ENCODE measurements around the gene ADAM19.

The ADAM19 gene

DNA sequence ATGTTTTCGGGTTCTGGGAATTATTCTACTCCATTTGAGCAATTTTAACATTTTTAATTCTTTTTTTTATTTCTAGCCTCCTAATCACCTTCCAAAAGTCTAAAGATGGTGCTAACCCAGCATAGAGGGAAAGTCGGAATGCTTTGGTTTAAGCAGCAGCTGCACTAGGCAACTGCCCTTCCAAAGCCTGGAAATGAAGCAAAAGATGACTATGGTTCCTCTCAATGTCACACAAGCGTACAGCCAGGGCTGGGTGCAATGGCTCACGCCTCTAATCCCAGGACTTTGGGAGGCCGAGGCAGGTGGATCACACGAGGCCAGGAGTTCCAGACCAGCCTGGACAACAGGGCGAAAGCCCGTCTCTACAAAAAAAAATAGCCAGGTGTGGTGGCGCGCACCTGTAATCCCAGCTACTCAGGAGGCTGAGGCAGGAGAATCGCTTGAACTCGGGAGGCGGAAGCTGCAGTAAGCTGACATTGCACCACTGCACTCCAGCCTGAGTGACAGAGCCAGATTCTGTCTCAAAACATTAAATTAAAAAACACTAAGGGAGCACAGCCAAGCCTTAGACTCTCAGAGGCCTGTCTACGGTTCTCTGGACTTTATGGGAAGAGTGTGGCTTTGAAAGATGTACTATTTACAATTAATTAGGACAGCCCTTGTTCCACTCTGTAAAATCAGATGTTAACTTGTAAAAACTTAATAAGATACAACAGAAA lies 33.1 kb downstream of the ADAM19 start:
- Histone ChIP-seq H3K9me3 (no peaks in the 10 kb centered on the region), H3K27me3 (no peaks in the 10 kb centered on the region), H3K36me3 (peaks cover 4% of the 10 kb centered on the region), H3K4me1 (ENCODE audit: control insufficient read depth in 1 of 2, insufficient read depth in 1 of 2, low read depth in 1 of 2, low read length in 1 of 2) (peaks cover 79 to 81% of the 10 kb centered on the region in 2 experiments), H3K27ac (peak overlapping the region; percentile 83), H3K4me3 (ENCODE audit: low read depth in 1 of 2, low read length in 1 of 2) (peak overlapping the region in 1 of 2 experiments; percentile 10)
- TF ChIP-seq, protein P1, sequence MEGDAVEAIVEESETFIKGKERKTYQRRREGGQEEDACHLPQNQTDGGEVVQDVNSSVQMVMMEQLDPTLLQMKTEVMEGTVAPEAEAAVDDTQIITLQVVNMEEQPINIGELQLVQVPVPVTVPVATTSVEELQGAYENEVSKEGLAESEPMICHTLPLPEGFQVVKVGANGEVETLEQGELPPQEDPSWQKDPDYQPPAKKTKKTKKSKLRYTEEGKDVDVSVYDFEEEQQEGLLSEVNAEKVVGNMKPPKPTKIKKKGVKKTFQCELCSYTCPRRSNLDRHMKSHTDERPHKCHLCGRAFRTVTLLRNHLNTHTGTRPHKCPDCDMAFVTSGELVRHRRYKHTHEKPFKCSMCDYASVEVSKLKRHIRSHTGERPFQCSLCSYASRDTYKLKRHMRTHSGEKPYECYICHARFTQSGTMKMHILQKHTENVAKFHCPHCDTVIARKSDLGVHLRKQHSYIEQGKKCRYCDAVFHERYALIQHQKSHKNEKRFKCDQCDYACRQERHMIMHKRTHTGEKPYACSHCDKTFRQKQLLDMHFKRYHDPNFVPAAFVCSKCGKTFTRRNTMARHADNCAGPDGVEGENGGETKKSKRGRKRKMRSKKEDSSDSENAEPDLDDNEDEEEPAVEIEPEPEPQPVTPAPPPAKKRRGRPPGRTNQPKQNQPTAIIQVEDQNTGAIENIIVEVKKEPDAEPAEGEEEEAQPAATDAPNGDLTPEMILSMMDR (IDR thresholded peaks at IDR 0.05): no peak

DNA sequence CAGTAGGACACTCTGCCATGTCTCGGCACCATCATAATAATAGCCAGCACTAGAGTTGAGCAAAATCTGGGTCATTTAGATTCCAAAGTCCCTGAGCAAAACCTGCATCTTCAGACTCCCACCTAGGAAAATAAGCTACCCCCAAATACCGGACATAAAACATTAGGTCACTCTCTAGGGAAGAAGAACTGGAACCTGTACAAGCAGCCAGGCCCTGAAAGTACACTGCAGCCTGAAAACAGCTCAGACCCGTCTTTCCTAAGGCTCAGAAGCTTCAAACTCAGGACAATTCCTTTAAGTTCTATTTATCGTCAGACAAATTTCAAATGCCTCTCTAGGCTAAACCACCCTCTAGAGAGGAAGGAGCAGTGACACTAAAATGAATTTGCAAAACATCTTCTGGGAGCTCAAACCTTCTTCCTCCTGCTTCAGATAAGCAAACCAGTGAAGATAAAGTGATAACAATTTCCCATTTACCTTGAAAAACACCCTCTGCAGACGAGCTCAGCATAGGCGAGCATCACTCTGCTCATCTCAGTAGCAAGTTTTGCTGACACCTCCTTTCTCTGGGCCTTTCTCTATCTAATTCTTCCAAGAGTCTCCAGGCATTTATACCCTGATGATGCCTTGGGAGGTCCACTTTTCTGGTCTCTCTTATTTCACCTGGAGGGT lies 34.0 kb downstream of the ADAM19 start:
- Histone ChIP-seq H3K4me3 (ENCODE audit: low read depth in 1 of 2, low read length in 1 of 2) (peak overlapping the region; percentile 10 to 15), H3K4me1 (ENCODE audit: control insufficient read depth in 1 of 2, insufficient read depth in 1 of 2, low read depth in 1 of 2, low read length in 1 of 2) (peaks cover 70 to 72% of the 10 kb centered on the region in 2 experiments), H3K27ac (peak overlapping the region; percentile 83)

DNA sequence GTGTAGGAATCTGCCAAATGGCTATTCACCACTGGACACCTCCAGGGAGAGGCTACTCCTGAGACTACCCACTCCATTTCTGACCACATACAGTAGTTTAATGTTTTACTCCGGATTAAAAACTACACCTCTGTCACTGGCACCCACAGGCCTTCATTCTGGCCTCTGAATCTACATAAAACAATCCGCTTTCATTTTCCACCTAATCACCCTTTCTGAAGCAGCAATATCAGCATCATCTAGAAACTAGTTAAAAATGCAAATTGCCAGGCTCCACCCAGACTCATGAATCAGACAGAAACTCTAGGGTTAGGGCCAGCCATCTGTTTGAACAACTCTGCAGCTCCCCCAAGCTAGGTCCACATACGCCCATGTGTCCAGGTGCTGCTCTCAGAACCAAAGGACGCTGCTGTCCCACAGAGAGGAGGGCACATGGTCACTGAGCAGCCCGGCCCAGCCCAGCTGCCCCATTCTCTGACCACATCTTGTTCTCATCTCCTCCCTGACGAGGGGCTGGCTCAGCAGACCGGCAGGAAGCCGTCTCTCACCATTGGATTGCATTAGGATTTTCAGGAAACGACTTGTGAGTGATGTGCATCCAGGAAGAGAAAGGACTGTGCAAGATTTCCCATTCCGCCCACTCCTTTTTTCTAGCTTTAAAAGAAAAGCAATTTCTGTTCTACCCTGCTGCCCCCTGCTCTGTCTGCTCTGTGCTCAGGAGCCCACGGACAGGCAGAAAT lies 34.7 kb downstream of the ADAM19 start:
- peaks cover 63 to 65% of the 10 kb centered on the region in 2 experiments for H3K4me1 ChIP-seq (ENCODE audit: control insufficient read depth in 1 of 2, insufficient read depth in 1 of 2, low read depth in 1 of 2, low read length in 1 of 2)
- no peaks in the 10 kb centered on the region for H3K9me3 ChIP-seq
- TF ChIP-seq, protein P1 (IDR thresholded peaks at IDR 0.05): no peak
- peaks cover 19% of the 10 kb centered on the region for H3K36me3 ChIP-seq
- no peaks in the 10 kb centered on the region for H3K27me3 ChIP-seq
- peak overlapping the region; percentile 10 to 15 for H3K4me3 ChIP-seq (ENCODE audit: low read depth in 1 of 2, low read length in 1 of 2)
- peak overlapping the region; percentile 83 for H3K27ac ChIP-seq

More for the DNA sequence above, 34.0 kb downstream of the ADAM19 start:
- no peaks in the 10 kb centered on the region for H3K9me3 ChIP-seq
- TF ChIP-seq, protein P1 (IDR thresholded peaks at IDR 0.05): no peak
- H3K27me3 ChIP-seq: no peaks in the 10 kb centered on the region
- H3K36me3 ChIP-seq: peaks cover 12% of the 10 kb centered on the region

DNA sequence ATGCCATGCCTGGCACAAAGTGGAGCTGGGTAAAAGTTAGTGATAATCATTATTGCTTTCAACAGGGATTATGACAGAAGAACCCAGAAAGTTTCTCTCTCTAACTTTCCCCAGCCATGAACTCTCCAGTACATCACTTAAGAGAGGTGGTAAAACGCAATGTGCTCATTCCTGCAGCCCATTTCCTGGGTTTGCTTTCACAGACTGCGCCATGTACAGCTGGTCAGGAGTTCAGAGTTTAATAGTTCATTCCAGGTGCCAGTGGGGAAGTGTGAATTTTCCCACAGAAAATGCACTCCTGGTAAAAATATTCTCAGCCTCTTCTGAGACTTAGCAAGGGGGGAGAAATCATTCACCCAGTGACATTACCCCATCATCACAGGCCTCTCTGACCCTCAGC lies 35.5 kb downstream of the ADAM19 start:
- Histone ChIP-seq H3K4me3 (ENCODE audit: low read depth in 1 of 2, low read length in 1 of 2) (no peak overlapping the region), H3K9me3 (no peaks in the 10 kb centered on the region), H3K4me1 (ENCODE audit: control insufficient read depth in 1 of 2, insufficient read depth in 1 of 2, low read depth in 1 of 2, low read length in 1 of 2) (peaks cover 56 to 58% of the 10 kb centered on the region in 2 experiments), H3K27me3 (no peaks in the 10 kb centered on the region), H3K36me3 (peaks cover 27% of the 10 kb centered on the region), H3K27ac (peak overlapping the region; percentile 83)
- TF ChIP-seq, protein P1 (IDR thresholded peaks at IDR 0.05): no peak

DNA sequence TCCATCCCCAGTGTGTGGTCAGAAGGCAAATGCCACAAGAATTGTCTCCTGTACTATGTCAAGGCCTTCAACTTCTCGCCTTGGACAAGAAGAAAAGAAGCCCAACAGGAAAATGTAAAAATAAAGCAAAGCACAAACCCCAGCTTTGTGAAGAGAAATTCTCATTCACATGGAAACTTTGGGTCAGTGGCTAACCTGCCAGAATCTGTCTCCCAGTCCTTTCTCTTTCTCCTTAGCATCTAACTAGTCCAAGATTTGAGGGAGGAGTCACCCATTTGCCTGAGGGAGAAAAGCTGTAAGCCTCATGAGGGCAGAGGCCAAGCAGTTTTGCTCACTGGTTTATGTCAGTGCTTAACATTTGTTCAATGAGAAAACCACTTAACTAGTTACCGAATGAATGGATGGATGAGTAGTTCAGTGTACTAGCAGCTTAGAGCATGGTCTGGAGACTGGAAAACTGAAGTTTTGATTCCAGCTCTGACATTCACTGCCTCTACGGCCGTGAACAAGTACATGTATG lies 36.0 kb downstream of the ADAM19 start:
- Histone ChIP-seq H3K27ac (peak overlapping the region; percentile 83), H3K36me3 (peaks cover 29% of the 10 kb centered on the region), H3K4me3 (ENCODE audit: low read depth in 1 of 2, low read length in 1 of 2) (no peak overlapping the region), H3K27me3 (no peaks in the 10 kb centered on the region), H3K4me1 (ENCODE audit: control insufficient read depth in 1 of 2, insufficient read depth in 1 of 2, low read depth in 1 of 2, low read length in 1 of 2) (peaks cover 56 to 58% of the 10 kb centered on the region in 2 experiments), H3K9me3 (no peaks in the 10 kb centered on the region)
- TF ChIP-seq, protein P1 (IDR thresholded peaks at IDR 0.05): no peak
